IPS-15b (cell line): ENCODE data around the gene GRIP1.

ENCODE experiments used
- H3K27me3 ChIP-seq: one replicate; pipeline ENCODE4 v1.6.1; 2013; ENCODE audit warnings: low read length; ENCODE audit not compliant: control insufficient read depth, insufficient read depth
- H3K36me3 ChIP-seq: one replicate; pipeline ENCODE4 v1.6.1; 2013; ENCODE audit warnings: low read length; ENCODE audit not compliant: control insufficient read depth, insufficient read depth
- H3K4me1 ChIP-seq: one replicate; pipeline ENCODE4 v1.6.1; 2013; ENCODE audit warnings: mild to moderate bottlenecking, low read length; ENCODE audit not compliant: control insufficient read depth, insufficient read depth
- H3K4me3 ChIP-seq: one replicate; pipeline ENCODE4 v1.5.1; 2013; ENCODE audit warnings: low read depth, low read length
- H3K9ac ChIP-seq: one replicate; pipeline ENCODE4 v1.6.1; 2013; ENCODE audit warnings: low read depth, mild to moderate bottlenecking, low read length
- H3K9me3 ChIP-seq: one replicate; pipeline ENCODE4 v1.6.1; 2013; ENCODE audit warnings: mild to moderate bottlenecking, low read length; ENCODE audit not compliant: control insufficient read depth, insufficient read depth

Gene GRIP1

DNA sequence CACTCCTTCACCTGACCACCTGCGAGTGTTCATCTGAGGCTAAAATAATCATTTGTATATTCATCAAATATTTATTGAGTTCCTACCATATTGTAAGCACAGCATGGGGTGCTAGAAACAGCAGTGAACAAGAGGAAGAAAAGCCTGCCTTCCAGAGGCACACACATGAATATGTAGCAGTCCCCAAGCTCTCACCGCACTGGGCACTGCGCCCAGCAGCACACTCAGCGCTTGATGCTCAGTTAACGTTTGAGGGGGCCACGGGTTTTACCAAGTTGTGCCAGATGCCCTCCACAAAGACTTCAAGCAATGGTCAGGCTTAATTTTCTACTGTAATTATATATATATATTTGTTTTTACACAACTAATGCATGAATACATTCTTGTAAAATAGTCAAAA lies 324.6 kb downstream of the GRIP1 start:
- H3K4me1 ChIP-seq, result no peaks in the 10 kb centered on the region
- H3K27me3 ChIP-seq, result no peaks in the 10 kb centered on the region
- H3K4me3 ChIP-seq, result no peak overlapping the region
- no peaks in the 10 kb centered on the region for H3K36me3 ChIP-seq
- no peak overlapping the region for H3K9ac ChIP-seq
- no peaks in the 10 kb centered on the region for H3K9me3 ChIP-seq

DNA sequence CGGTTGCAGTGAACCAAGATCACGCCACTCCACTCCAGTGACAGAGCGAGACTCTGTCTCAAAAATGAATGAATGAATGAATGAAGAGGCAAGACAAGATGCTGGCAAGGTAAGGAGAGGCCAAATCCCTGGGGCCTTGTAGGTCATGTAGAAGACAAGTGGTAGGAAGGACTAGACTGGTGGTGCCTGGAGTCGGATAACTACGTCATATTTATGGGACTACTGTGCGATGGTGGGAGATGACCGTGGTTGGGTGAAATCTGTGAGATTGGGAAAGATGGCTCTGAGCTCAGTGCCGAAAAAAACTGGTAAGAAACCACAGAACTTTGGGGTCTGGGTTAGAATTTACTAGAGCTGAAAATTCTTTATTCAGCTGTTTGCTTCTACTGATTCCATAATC lies 326.0 kb downstream of the GRIP1 start:
- Histone ChIP-seq H3K4me1 (no peaks in the 10 kb centered on the region), H3K36me3 (no peaks in the 10 kb centered on the region), H3K9ac (no peak overlapping the region), H3K27me3 (no peaks in the 10 kb centered on the region), H3K9me3 (no peaks in the 10 kb centered on the region), H3K4me3 (no peak overlapping the region)

DNA sequence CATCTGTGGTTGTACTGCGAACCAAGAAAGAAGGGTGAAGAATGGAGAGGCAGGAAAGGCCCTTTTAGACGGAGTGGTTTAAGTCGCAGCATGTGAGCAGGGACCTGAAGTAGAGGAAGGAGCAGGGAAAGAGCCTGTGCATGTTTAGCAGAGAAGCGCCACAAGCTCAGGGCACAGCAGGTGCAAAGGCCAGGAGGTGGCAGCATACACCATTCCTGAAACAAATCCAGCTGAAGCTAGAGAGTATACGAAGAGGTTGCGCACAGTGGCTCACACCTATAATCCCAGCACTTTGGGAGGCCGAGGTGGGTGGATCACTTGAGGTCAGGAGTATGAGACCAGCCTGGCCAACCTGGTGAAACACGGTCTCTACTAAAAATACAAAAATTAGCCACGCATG lies 326.7 kb downstream of the GRIP1 start:
- Histone ChIP-seq H3K27me3 (no peaks in the 10 kb centered on the region), H3K4me1 (no peaks in the 10 kb centered on the region), H3K9me3 (no peaks in the 10 kb centered on the region), H3K4me3 (no peak overlapping the region), H3K9ac (no peak overlapping the region), H3K36me3 (no peaks in the 10 kb centered on the region)

DNA sequence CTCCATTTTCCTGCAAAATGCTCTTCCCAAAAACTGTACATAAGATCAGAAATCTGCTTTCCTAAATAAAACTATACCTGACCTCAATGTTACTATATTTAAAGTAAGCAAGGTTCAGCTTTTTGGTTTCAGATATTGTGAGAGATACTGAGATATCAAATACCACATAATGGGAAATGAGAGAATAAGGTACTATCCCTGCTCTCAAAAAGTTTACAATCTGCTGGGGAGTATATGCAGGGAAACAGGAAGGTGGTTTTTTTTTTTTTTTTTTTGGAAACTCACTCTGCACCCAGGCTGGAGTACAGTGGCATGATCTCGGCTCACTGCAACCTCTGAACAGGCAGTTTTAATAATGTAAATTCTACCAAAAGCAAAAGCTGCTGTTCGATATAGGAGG lies 327.6 kb downstream of the GRIP1 start:
- H3K36me3 ChIP-seq, result no peaks in the 10 kb centered on the region
- no peaks in the 10 kb centered on the region for H3K4me1 ChIP-seq
- H3K9me3 ChIP-seq, result no peaks in the 10 kb centered on the region
- no peaks in the 10 kb centered on the region for H3K27me3 ChIP-seq
- no peak overlapping the region for H3K4me3 ChIP-seq
- H3K9ac ChIP-seq, result no peak overlapping the region

DNA sequence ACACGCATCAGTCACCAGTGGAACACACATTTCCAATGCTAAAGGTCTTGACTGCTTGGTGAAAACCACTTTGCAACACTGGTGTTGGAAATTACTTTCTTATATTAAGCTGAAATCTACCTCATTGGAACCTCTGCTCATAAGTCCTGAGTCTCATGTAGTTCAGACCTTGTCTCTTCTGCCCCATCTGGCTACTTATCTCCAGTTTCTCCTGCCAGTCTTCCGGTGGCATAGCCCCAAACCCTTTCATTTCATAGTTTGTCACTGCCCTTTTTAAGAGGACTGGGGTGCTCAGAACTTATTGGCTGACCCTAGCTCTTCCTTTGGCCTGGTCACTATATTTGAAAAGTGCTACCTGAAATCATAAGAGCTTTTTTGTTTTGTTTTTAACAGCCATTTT lies 332.9 kb downstream of the GRIP1 start:
- Histone ChIP-seq H3K9me3 (peaks cover 4% of the 10 kb centered on the region), H3K36me3 (peaks cover 3% of the 10 kb centered on the region), H3K4me1 (no peaks in the 10 kb centered on the region), H3K9ac (no peak overlapping the region), H3K27me3 (no peaks in the 10 kb centered on the region), H3K4me3 (no peak overlapping the region)

DNA sequence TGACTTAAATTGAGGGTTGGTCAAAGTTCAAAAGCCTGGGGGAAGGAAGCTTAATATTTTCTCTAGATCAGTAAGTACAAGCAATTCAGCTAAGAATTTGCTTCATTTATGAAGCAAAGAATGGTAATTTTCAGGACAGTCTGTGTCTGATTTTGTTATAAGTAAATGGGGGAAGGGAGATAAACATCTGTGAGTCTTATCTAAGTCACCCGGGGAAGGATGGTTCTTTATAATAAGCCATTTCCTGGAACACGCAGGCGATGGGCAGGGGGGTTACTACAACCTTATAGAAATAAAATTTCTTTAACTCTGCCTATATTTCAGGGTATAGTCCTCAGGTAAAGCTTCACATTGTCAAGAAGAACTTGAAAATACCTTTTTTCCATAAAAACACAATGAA lies 333.7 kb downstream of the GRIP1 start:
- H3K4me3 ChIP-seq, result no peak overlapping the region
- H3K9me3 ChIP-seq, result peaks cover 4% of the 10 kb centered on the region
- H3K9ac ChIP-seq, result no peak overlapping the region
- no peaks in the 10 kb centered on the region for H3K27me3 ChIP-seq
- H3K4me1 ChIP-seq, result no peaks in the 10 kb centered on the region
- H3K36me3 ChIP-seq, result peaks cover 4% of the 10 kb centered on the region

DNA sequence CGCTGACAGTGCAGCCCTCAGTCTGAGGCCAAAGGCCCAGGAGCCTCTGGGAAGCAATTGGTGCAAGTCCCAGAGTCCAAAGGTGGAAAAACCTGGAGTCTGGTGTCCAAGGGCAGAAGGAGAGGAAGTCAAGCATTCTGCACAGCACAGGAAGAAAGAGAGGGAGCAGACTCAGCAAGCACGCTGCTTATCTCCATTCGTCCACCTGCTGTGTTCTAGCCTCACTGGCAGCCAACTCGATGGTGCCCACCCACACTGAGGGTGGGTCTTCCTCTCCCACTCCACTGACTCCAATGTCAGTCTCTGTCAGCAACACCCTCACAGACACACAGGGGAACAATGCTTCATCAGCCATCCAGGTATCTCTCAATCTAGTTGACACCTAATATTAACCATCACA lies 337.8 kb downstream of the GRIP1 start:
- Histone ChIP-seq H3K4me3 (no peak overlapping the region), H3K9me3 (peaks cover 4% of the 10 kb centered on the region), H3K36me3 (peaks cover 4% of the 10 kb centered on the region), H3K27me3 (no peaks in the 10 kb centered on the region), H3K4me1 (no peaks in the 10 kb centered on the region), H3K9ac (no peak overlapping the region)

DNA sequence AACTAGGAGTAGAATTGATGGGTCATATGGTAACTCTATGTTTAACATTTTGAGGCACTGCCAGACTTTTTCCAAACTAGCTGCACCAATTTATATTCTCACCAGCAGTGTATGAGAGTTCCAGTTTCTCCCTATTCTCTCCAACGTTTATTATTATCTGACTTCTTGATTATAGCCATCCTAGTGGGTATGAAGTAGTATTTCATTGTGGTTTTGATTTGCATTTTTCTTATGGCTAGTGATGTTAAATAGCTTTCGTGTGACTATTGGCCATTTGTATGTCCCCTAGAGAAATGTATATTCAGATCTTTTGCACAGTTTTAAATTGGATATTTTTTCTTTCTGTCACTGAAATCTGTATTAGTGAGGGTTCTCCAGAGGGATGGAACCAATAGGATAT lies 338.7 kb downstream of the GRIP1 start:
- H3K27me3 ChIP-seq, result no peaks in the 10 kb centered on the region
- H3K9ac ChIP-seq, result no peak overlapping the region
- no peak overlapping the region for H3K4me3 ChIP-seq
- H3K4me1 ChIP-seq, result no peaks in the 10 kb centered on the region
- peaks cover 4% of the 10 kb centered on the region for H3K9me3 ChIP-seq
- H3K36me3 ChIP-seq, result peaks cover 4% of the 10 kb centered on the region

DNA sequence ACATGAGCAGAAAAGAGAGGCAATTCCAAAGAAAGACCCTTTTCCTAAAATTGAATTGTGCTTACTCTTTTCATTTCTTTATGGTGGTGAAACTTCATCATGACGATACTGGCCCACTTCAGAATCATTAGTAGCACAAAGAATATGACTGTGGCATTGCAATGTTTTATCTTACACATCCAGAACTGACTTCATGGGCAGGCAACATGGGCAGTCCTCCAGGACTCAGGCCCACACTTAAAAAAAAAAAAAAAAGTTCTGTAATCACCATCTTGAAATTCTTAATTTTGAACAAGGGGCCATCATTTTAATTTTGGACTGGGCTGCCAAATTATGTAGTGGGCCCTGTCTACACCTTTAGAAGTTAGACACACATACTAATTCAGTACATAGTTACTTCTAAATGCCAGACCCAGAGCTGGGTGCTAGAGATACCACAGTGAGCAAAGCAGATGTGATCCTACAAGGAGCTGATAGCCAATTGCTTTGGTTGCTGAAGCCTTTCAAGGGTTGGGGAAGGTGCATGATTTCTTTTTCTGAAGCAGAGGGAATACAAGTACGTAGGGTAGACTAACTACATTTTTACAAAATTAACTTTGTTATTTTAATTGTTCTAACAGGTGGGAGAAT lies 341.4 kb downstream of the GRIP1 start:
- peaks cover 4% of the 10 kb centered on the region for H3K9me3 ChIP-seq
- H3K27me3 ChIP-seq, result no peaks in the 10 kb centered on the region
- H3K4me3 ChIP-seq, result no peak overlapping the region
- H3K4me1 ChIP-seq, result no peaks in the 10 kb centered on the region
- no peak overlapping the region for H3K9ac ChIP-seq
- peaks cover 7% of the 10 kb centered on the region for H3K36me3 ChIP-seq

DNA sequence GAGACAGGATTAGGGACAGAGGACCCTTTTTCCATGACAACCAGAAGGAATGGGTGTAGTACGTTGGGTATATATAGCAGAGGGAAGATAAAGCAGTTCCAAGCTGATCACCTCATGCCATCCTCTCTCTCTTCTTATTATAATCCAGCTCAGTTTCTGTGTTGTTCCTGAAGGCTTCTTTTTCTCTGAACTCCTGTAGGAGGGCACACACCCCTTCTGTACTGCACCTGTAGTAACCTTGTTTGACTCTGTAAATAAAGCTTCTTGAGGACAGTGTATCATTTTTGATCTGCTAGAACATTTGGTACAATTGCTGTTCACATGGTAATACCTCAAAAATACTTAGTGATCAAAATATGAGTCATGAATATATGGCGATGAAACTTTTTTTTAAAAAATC lies 343.1 kb downstream of the GRIP1 start:
- peaks cover 5% of the 10 kb centered on the region for H3K36me3 ChIP-seq
- no peaks in the 10 kb centered on the region for H3K9me3 ChIP-seq
- no peak overlapping the region for H3K4me3 ChIP-seq
- H3K27me3 ChIP-seq, result no peaks in the 10 kb centered on the region
- no peaks in the 10 kb centered on the region for H3K4me1 ChIP-seq
- H3K9ac ChIP-seq, result no peak overlapping the region

DNA sequence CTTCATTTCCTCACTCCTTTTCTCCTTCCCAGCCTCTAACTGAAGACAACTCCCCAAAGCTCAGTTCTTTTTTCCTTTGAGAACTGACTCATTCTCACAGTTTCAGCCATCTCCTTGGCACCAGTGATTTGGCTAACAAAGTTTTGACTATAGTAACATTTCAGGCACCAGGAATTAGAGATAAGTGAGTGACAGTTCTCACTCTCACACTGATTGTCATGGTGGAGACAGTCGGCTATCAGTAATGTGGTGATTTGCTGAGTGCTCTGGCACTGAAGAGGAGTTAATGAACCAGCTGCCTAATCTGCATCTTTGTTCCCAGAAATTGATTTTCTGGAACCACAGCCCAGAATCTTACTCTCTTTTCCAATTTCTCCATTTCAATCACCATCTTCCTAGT lies 347.1 kb downstream of the GRIP1 start:
- H3K27me3 ChIP-seq, result no peaks in the 10 kb centered on the region
- peaks cover 5% of the 10 kb centered on the region for H3K36me3 ChIP-seq

DNA sequence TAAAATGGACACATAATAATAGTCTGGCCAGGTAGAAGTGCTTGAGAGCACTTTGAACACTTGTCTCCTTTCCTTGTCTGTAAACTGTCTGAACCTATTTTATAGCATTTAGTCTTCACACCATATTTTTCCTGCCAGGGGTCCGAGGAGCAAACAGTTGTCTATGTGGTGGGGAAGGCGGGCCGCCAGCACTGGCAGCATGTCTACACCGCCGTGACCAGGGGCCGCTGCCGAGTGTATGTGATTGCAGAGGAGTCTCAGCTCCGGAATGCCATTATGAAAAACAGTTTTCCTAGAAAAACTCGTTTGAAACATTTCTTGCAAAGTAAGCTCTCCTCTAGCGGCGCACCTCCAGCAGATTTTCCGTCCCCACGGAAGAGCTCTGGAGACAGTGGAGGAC lies 347.9 kb downstream of the GRIP1 start:
- H3K36me3 ChIP-seq, result peaks cover 5% of the 10 kb centered on the region
- no peak overlapping the region for H3K4me3 ChIP-seq
- H3K9ac ChIP-seq, result no peak overlapping the region
- no peaks in the 10 kb centered on the region for H3K27me3 ChIP-seq
- no peaks in the 10 kb centered on the region for H3K9me3 ChIP-seq
- no peaks in the 10 kb centered on the region for H3K4me1 ChIP-seq

More for the DNA sequence above, 347.1 kb downstream of the GRIP1 start:
- H3K9ac ChIP-seq, result no peak overlapping the region
- H3K4me3 ChIP-seq, result no peak overlapping the region
- H3K4me1 ChIP-seq, result no peaks in the 10 kb centered on the region
- no peaks in the 10 kb centered on the region for H3K9me3 ChIP-seq
